ENCODE data around the gene SDCBP2.

GRCh38 chr20:1298888-1299511 is 29.9 kb downstream of the SDCBP2 start:
- TF ChIP-seq GATA3 (IDR thresholded peaks at IDR 0.05; ENCODE audit: low read depth, low read length), result no peak
- no peak for TF ChIP-seq GATA2 (IDR thresholded peaks at IDR 0.05; ENCODE audit: low read depth, low read length)
